ENCODE results near the gene SRCIN1. TPM values are rescaled to one million over a fixed set of nuclear protein-coding genes. Genes with fewer than 3 reads are reported as not detected.

Gene SRCIN1
- total RNA-seq, 1 experiment from 2014 or later = 6.9 TPM

DNA sequence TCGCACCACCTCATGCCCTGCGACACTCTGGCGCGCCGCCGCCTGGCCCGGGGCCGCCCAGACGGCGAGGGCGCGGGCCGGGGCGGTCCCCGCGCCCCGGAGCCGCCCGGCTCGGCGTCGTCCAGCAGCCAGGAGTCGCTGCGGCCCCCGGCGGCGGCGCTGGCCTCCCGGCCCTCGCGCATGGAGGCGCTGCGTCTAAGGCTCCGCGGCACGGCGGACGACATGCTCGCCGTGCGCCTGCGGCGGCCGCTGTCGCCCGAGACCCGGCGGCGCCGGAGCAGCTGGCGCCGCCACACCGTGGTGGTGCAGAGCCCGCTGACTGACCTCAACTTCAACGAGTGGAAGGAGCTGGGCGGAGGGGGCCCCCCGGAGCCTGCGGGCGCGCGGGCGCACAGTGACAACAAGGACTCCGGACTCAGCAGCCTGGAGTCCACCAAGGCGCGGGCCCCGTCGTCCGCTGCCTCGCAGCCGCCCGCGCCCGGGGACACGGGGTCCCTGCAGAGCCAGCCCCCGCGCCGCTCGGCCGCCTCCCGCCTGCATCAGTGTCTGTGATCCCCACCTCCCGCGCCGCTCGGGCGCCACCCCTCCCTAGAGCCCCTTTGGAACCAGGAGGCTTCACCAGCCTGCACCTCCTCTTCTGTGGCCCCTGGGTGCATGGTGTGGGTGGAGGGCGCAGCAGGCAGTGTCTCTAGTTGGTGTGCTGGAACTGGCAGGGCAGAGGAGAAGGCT is 95.2 kb downstream of the SRCIN1 start:
- Histone ChIP-seq H4K8ac (replicated peaks; ENCODE audit: insufficient read length, low read depth, low read length) (no peak overlapping the region), H3K27me3 (ENCODE audit: insufficient read depth, low read length) (no peaks in the 10 kb centered on the region; the same call in 1 of the 2 replicates), H3K56ac (ENCODE audit: insufficient read length, low read depth, low read length) (no peak overlapping the region), H3K9me3 (ENCODE audit: control insufficient read depth, low read depth, low read length) (no peaks in the 10 kb centered on the region), H2AFZ (ENCODE audit: low read length) (no peak overlapping the region), H3K4me1 (ENCODE audit: insufficient read depth, low read length) (peaks cover 8% of the 10 kb centered on the region; the same call in 1 of the 2 replicates), H2BK12ac (ENCODE audit: insufficient read length, low read depth, low read length) (no peak overlapping the region), H2BK20ac (ENCODE audit: low read depth, low read length, poor library complexity, severe bottlenecking) (no peak overlapping the region), H3K79me2 (ENCODE audit: insufficient read depth, low read length) (no peaks in the 10 kb centered on the region), H3K23me2 (ENCODE audit: insufficient read length, low read depth, low read length, poor library complexity, severe bottlenecking) (peaks cover 18% of the 10 kb centered on the region), H2AK5ac (ENCODE audit: insufficient read length, low read length) (no peak overlapping the region), H3K27ac (ENCODE audit: insufficient read length, low read depth, low read length) (no peak overlapping the region), H4K91ac (ENCODE audit: insufficient read length, low read depth, low read length) (no peak overlapping the region), H3K23ac (ENCODE audit: insufficient read length, low read depth, low read length) (no peak overlapping the region), H2BK120ac (ENCODE audit: low read depth, low read length, poor library complexity, severe bottlenecking) (no peak overlapping the region), H3K79me1 (ENCODE audit: insufficient read depth, low read depth, low read length, poor library complexity, severe bottlenecking) (no peaks in the 10 kb centered on the region), H4K20me1 (ENCODE audit: control insufficient read depth, insufficient read depth, insufficient read length) (no peaks in the 10 kb centered on the region), H3K9ac (ENCODE audit: extremely low read depth, insufficient read length, low read length) (no peak overlapping the region), H3K4ac (ENCODE audit: low read depth, low read length) (no peak overlapping the region), H3K4me2 (ENCODE audit: insufficient read depth, insufficient read length, low read length) (peak overlapping the region; percentile 67), H2BK15ac (ENCODE audit: low read depth, low read length) (no peak overlapping the region), H3K14ac (ENCODE audit: insufficient read depth, low read length) (peak overlapping the region; percentile 20; the same call in 1 of the 2 replicates), H3K18ac (ENCODE audit: insufficient read length, low read depth, low read length) (peak overlapping the region; percentile 32), H2BK5ac (ENCODE audit: insufficient read length, low read length) (no peak overlapping the region), H3T11ph (ENCODE audit: low read length) (no peak overlapping the region), H4K5ac (ENCODE audit: insufficient read length, low read depth, low read length) (no peak overlapping the region)
- TF ChIP-seq, protein P1, sequence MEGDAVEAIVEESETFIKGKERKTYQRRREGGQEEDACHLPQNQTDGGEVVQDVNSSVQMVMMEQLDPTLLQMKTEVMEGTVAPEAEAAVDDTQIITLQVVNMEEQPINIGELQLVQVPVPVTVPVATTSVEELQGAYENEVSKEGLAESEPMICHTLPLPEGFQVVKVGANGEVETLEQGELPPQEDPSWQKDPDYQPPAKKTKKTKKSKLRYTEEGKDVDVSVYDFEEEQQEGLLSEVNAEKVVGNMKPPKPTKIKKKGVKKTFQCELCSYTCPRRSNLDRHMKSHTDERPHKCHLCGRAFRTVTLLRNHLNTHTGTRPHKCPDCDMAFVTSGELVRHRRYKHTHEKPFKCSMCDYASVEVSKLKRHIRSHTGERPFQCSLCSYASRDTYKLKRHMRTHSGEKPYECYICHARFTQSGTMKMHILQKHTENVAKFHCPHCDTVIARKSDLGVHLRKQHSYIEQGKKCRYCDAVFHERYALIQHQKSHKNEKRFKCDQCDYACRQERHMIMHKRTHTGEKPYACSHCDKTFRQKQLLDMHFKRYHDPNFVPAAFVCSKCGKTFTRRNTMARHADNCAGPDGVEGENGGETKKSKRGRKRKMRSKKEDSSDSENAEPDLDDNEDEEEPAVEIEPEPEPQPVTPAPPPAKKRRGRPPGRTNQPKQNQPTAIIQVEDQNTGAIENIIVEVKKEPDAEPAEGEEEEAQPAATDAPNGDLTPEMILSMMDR (conservative IDR thresholded peaks at IDR 0.05) = peak; percentile 17; the same call in 1 of the 3 replicates
- Mint-ChIP-seq H3K4me1 (peaks cover 35 to 39% of the 10 kb centered on the region in 2 experiments), H3K36me3 (ENCODE audit: insufficient read depth in 1 of 3, low read depth in 3 of 3) (peaks cover 0 to 16% (median 0%) of the 10 kb centered on the region in 3 experiments; a peak in 4 of 7 replicates), H3K4me3 (peak overlapping the region; percentile 56 to 78), H3K27ac (no peak overlapping the region), H3K9me3 (no peaks in the 10 kb centered on the region), H3K27me3 (ENCODE audit: low read depth) (peaks cover 43% of the 10 kb centered on the region)
- peak; percentile 71 for DNase-seq
- no CpG with 5 or more reads among the region's 86 CpGs for WGBS (ENCODE audit: extremely low coverage, insufficient read length, low lambda C conversion rate)

Measured in H9 (cell line).